Testis (tissue), 3 donors: ENCODE data around the gene ARHGAP26. TPM values are rescaled to one million over a fixed set of nuclear protein-coding genes. Genes with fewer than 3 reads are reported as not detected.

Experiments used
- DNase-seq: peaks from one replicate; pipeline ENCODE4 v3.0.0-alpha.2; 2019
- H3K27ac ChIP-seq, 2 donors: fragments of 200-600 bp; sonication (generic); one replicate each; pipeline ENCODE4 v1.5.1; 2019
- H3K27me3 ChIP-seq: fragments of 200-600 bp; sonication (generic); one replicate; pipeline ENCODE4 v1.5.1; 2019
- H3K36me3 ChIP-seq: fragments of 200-600 bp; sonication (generic); one replicate; pipeline ENCODE4 v1.5.1; 2017; ENCODE audit warnings: low read depth; ENCODE audit errors: missing control alignments
- H3K4me1 ChIP-seq: fragments of 200-600 bp; sonication (generic); one replicate; pipeline ENCODE4 v1.5.1; 2019
- H3K4me3 ChIP-seq, 2 donors: fragments of 200-600 bp; sonication (generic); one replicate each; pipeline ENCODE4 v1.5.1; 2017 to 2019
- H3K9me3 ChIP-seq: fragments of 200-600 bp; sonication (generic); one replicate; pipeline ENCODE4 v1.5.1; 2017
- POLR2A ChIP-seq: fragments of 450-650 bp; IDR thresholded peaks from one replicate; pipeline ENCODE4 v1.6.1; 2017; ENCODE audit warnings: antibody characterized with exemption, mild to moderate bottlenecking, moderate library complexity
- WGBS, 2 donors: methylation state at CpG; one replicate each; pipeline ENCODE4 v1.1.5; 2018; 5-methylcytosine and 5-hydroxymethylcytosine counted together
- intact Hi-C: fragments of 100-400 bp; cut with DNase I; formaldehyde crosslinking; loops from one replicate; pipeline ENCODE4 v1.15.1; 2023; ENCODE audit warnings: low total_unique reads
- polyA plus RNA-seq: library from polyadenylated mRNA; stranded (reverse); fragments of 350-450 nt; fragmentation: Illumina TruSeq; extraction: RNeasy Lipid Tissue Mini Kit (QIAGEN cat#74804); gene quantifications from one replicate; pipeline ENCODE4 v1.2.3, GENCODE V29; 2014; ENCODE audit warnings: low read depth, low replicate concordance; ENCODE audit not compliant: insufficient read depth
- total RNA-seq, 2 donors: library from RNA; depleted of rRNA; stranded (reverse); fragments of >200 nt; gene quantifications; one replicate each; pipeline ENCODE4 v1.2.3, GENCODE V29; 2016
- TF ChIP-seq, protein P1 (sequence below), 3 experiments: fragments of 450-650 bp in 2 of 3; fragments of 200-600 bp in 1 of 3; sonication (generic) in 1 of 3; IDR thresholded peaks; one replicate each; pipeline ENCODE4 v1.5.1; 2016 to 2019; ENCODE audit warnings: antibody characterized with exemption in 3 of 3, mild to moderate bottlenecking in 2 of 3, moderate library complexity in 1 of 3

ARHGAP26 gene
- total and polyA plus RNA-seq, 3 donors from 2014 or later = 33.8 to 98.7 (median 95.7) TPM

GRCh38 chr5:142908659-142909058 is 138.5 kb downstream of the ARHGAP26 start:
- DNase-seq = no peak
- intact Hi-C loops = no loop called here
- Histone ChIP-seq H3K4me3 (no peak overlapping the region), H3K4me1 (no peaks in the 10 kb centered on the region), H3K9me3 (no peaks in the 10 kb centered on the region), H3K27ac (no peak overlapping the region), H3K36me3 (no peaks in the 10 kb centered on the region), H3K27me3 (no peaks in the 10 kb centered on the region)
- 81 to 86% methylated on average over 3 of the region's 3 CpGs for WGBS, 2 donors
- TF ChIP-seq POLR2A = no peak
- TF ChIP-seq, protein P1, sequence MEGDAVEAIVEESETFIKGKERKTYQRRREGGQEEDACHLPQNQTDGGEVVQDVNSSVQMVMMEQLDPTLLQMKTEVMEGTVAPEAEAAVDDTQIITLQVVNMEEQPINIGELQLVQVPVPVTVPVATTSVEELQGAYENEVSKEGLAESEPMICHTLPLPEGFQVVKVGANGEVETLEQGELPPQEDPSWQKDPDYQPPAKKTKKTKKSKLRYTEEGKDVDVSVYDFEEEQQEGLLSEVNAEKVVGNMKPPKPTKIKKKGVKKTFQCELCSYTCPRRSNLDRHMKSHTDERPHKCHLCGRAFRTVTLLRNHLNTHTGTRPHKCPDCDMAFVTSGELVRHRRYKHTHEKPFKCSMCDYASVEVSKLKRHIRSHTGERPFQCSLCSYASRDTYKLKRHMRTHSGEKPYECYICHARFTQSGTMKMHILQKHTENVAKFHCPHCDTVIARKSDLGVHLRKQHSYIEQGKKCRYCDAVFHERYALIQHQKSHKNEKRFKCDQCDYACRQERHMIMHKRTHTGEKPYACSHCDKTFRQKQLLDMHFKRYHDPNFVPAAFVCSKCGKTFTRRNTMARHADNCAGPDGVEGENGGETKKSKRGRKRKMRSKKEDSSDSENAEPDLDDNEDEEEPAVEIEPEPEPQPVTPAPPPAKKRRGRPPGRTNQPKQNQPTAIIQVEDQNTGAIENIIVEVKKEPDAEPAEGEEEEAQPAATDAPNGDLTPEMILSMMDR (IDR thresholded peaks at IDR 0.05) = no peak

GRCh38 chr5:142910128-142910527 is 140.0 kb downstream of the ARHGAP26 start:
- intact Hi-C loops = no loop called here
- Histone ChIP-seq H3K27ac (no peak overlapping the region), H3K4me3 (no peak overlapping the region), H3K36me3 (no peaks in the 10 kb centered on the region), H3K27me3 (no peaks in the 10 kb centered on the region), H3K9me3 (no peaks in the 10 kb centered on the region), H3K4me1 (no peaks in the 10 kb centered on the region)
- WGBS, 2 donors = 88 to 95% methylated on average over 6 of the region's 6 CpGs
- DNase-seq = no peak
- TF ChIP-seq, protein P1 (IDR thresholded peaks at IDR 0.05) = no peak
- no peak for TF ChIP-seq POLR2A

GRCh38 chr5:142911170-142911569 is 141.0 kb downstream of the ARHGAP26 start:
- TF ChIP-seq POLR2A = no peak
- TF ChIP-seq, protein P1 (IDR thresholded peaks at IDR 0.05) = no peak
- H3K4me3 ChIP-seq = no peak overlapping the region
- no peaks in the 10 kb centered on the region for H3K4me1 ChIP-seq
- H3K9me3 ChIP-seq = no peaks in the 10 kb centered on the region
- intact Hi-C loops = no loop called here
- no peak overlapping the region for H3K27ac ChIP-seq
- WGBS, 2 donors = 82 to 87% methylated on average over 3 of the region's 3 CpGs
- H3K27me3 ChIP-seq = no peaks in the 10 kb centered on the region
- DNase-seq = no peak
- H3K36me3 ChIP-seq = no peaks in the 10 kb centered on the region

DNA sequence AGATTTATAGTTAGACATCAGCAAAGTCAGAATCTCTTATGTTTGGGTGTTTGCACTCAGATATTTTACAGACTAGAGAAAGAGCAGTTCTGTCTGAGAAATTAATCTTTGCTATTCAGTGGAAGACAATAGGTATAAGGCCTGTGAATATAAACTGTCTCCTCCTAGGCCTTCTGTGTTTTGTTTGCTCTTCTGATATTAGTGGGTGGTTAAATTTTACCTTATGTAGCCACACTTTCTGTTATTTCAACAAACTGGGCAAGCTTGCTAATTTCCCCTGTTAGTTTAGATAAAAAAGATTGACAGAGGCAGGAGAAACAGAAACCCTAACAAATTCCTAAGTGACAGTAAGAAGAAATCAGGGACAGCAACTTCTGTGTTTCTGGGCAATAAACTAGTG is 141.6 kb downstream of the ARHGAP26 start:
- no peaks in the 10 kb centered on the region for H3K36me3 ChIP-seq
- intact Hi-C loops = no loop called here
- no peak overlapping the region for H3K27ac ChIP-seq
- H3K27me3 ChIP-seq = no peaks in the 10 kb centered on the region
- no peak for DNase-seq
- no peaks in the 10 kb centered on the region for H3K9me3 ChIP-seq
- H3K4me1 ChIP-seq = no peaks in the 10 kb centered on the region
- no peak overlapping the region for H3K4me3 ChIP-seq
- TF ChIP-seq, protein P1 (IDR thresholded peaks at IDR 0.05) = no peak
- no peak for TF ChIP-seq POLR2A

GRCh38 chr5:142913728-142914338 is 143.7 kb downstream of the ARHGAP26 start:
- no peak for TF ChIP-seq POLR2A
- TF ChIP-seq, protein P1 (IDR thresholded peaks at IDR 0.05) = no peak
- intact Hi-C loops = no loop called here

More at GRCh38 chr5:142913728-142914338, 143.7 kb downstream of the ARHGAP26 start:
- Histone ChIP-seq H3K4me1 (no peaks in the 10 kb centered on the region), H3K9me3 (no peaks in the 10 kb centered on the region), H3K36me3 (no peaks in the 10 kb centered on the region), H3K4me3 (no peak overlapping the region), H3K27me3 (no peaks in the 10 kb centered on the region), H3K27ac (no peak overlapping the region)
- no peak for DNase-seq
- WGBS, 2 donors = 87 to 88% methylated on average over 9 of the region's 9 CpGs
